Measurements from ENCODE around the gene LRRC25.
"Not testable (repeated sequence)": the region's sequence is repeated elsewhere in the genome, so short reads cannot be mapped to it uniquely, and the experiment has no call there.

The LRRC25 gene

GRCh38 chr19:18366021-18366435 lies 31.4 kb downstream of the LRRC25 start:
- TF ChIP-seq CTCF (IDR thresholded peaks at IDR 0.05) = no peak
- Histone ChIP-seq H3K9me3 (ENCODE audit: control insufficient read depth, low read length) (no peaks in the 10 kb centered on the region), H3K27ac (peak overlapping the region; percentile 83), H3K4me1 (peaks cover 15% of the 10 kb centered on the region), H3K79me2 (peaks cover 5% of the 10 kb centered on the region), H3K36me3 (ENCODE audit: control insufficient read depth, insufficient read depth, low read length) (no peaks in the 10 kb centered on the region), H3K4me2 (ENCODE audit: low read length) (peak overlapping the region; percentile 51), H3K9ac (no peak overlapping the region), H3K4me3 (ENCODE audit: low read depth, low read length) (no peak overlapping the region), H2AFZ (no peak overlapping the region), H3K27me3 (ENCODE audit: control insufficient read depth, insufficient read depth, low read length) (no peaks in the 10 kb centered on the region)

- H3K79me2 ChIP-seq = peaks cover 5% of the 10 kb centered on the region
- H3K27me3 ChIP-seq (ENCODE audit: control insufficient read depth, insufficient read depth, low read length) = no peaks in the 10 kb centered on the region
- H3K27ac ChIP-seq = peak overlapping the region; percentile 83
- peak overlapping the region; percentile 4 for H2AFZ ChIP-seq
- H3K4me3 ChIP-seq (ENCODE audit: low read depth, low read length) = peak overlapping the region; percentile 35
- H3K9me3 ChIP-seq (ENCODE audit: control insufficient read depth, low read length) = no peaks in the 10 kb centered on the region
- H3K36me3 ChIP-seq (ENCODE audit: control insufficient read depth, insufficient read depth, low read length) = no peaks in the 10 kb centered on the region
- no peak for TF ChIP-seq CTCF (IDR thresholded peaks at IDR 0.05)
- peaks cover 15% of the 10 kb centered on the region for H3K4me1 ChIP-seq
- H3K4me2 ChIP-seq (ENCODE audit: low read length) = peak overlapping the region; percentile 52
- H3K9ac ChIP-seq = no peak overlapping the region
These were observed 32.4 kb downstream of the LRRC25 start for GRCh38 chr19:18364826-18365528.

- H3K79me2 ChIP-seq, H3K9ac ChIP-seq: not testable (repeated sequence)
- H3K4me3 ChIP-seq (ENCODE audit: low read depth, low read length) = peak overlapping the region; percentile 35
These were observed 33.1 kb downstream of the LRRC25 start for GRCh38 chr19:18364277-18364825.

GRCh38 chr19:18363787-18364186 lies 33.6 kb downstream of the LRRC25 start:
- Histone ChIP-seq H2AFZ (no peak overlapping the region), H3K9me3 (ENCODE audit: control insufficient read depth, low read length) (no peaks in the 10 kb centered on the region), H3K27me3 (ENCODE audit: control insufficient read depth, insufficient read depth, low read length) (no peaks in the 10 kb centered on the region), H3K79me2 (peaks cover 5% of the 10 kb centered on the region), H3K4me3 (ENCODE audit: low read depth, low read length) (no peak overlapping the region), H3K36me3 (ENCODE audit: control insufficient read depth, insufficient read depth, low read length) (no peaks in the 10 kb centered on the region), H3K4me1 (peaks cover 15% of the 10 kb centered on the region), H3K4me2 (ENCODE audit: low read length) (no peak overlapping the region), H3K27ac (peak overlapping the region; percentile 83), H3K9ac (no peak overlapping the region)
- TF ChIP-seq CTCF (IDR thresholded peaks at IDR 0.05) = no peak

More at GRCh38 chr19:18364277-18364825, 33.1 kb downstream of the LRRC25 start:
- Histone ChIP-seq H3K27ac (peak overlapping the region; percentile 83), H3K4me1 (peaks cover 15% of the 10 kb centered on the region), H3K4me2 (ENCODE audit: low read length) (peak overlapping the region; percentile 52), H2AFZ (peak overlapping the region; percentile 4)
- H3K36me3 ChIP-seq (ENCODE audit: control insufficient read depth, insufficient read depth, low read length); H3K9me3 ChIP-seq (ENCODE audit: control insufficient read depth, low read length); H3K27me3 ChIP-seq (ENCODE audit: control insufficient read depth, insufficient read depth, low read length): not testable (repeated sequence)

GRCh38 chr19:18362934-18363542 lies 34.4 kb downstream of the LRRC25 start:
- Histone ChIP-seq H2AFZ (no peak overlapping the region), H3K27me3 (ENCODE audit: control insufficient read depth, insufficient read depth, low read length) (no peaks in the 10 kb centered on the region), H3K4me2 (ENCODE audit: low read length) (no peak overlapping the region), H3K4me3 (ENCODE audit: low read depth, low read length) (no peak overlapping the region), H3K36me3 (ENCODE audit: control insufficient read depth, insufficient read depth, low read length) (no peaks in the 10 kb centered on the region), H3K9ac (no peak overlapping the region), H3K27ac (no peak overlapping the region), H3K4me1 (peaks cover 15% of the 10 kb centered on the region), H3K9me3 (ENCODE audit: control insufficient read depth, low read length) (no peaks in the 10 kb centered on the region), H3K79me2 (peaks cover 5% of the 10 kb centered on the region)
- TF ChIP-seq CTCF (IDR thresholded peaks at IDR 0.05) = no peak
